ACHN (cell line): ENCODE results near the gene GCC1.
"Not testable (repeated sequence)": the region's sequence is repeated elsewhere in the genome, so short reads cannot be mapped to it uniquely, and the experiment has no call there.

Source experiments
- DNase-seq: peaks from one replicate; pipeline ENCODE4 v3.0.0-alpha.2; 2015
- in situ Hi-C: cut with HindIII; loops from 2 replicates; pipeline ENCODE4 v1.10.0; 2017; ENCODE audit warnings: low sequenced_read_pairs, low pct_ligation_motif_present, low pct_unique_long_range_greater_than_20kb

Gene GCC1

GRCh38 chr7:127591591-127591990, 6.2 kb upstream of the GCC1 start:
- in situ Hi-C loops, result no loop called here
- DNase-seq, result no peak

GRCh38 chr7:127591189-127591588, 5.8 kb upstream of the GCC1 start:
- in situ Hi-C loops, result no loop called here
- no peak for DNase-seq

GRCh38 chr7:127589896-127590295, 4.5 kb upstream of the GCC1 start:
- DNase-seq, result no peak
- in situ Hi-C loops, result no loop called here

- peak; percentile 69 for DNase-seq
- in situ Hi-C loops, result no loop called here
These were observed 3.5 kb upstream of the GCC1 start for GRCh38 chr7:127588697-127589482.

- DNase-seq, result peak; percentile 91
- in situ Hi-C loops, result no loop called here
These were observed 2.8 kb upstream of the GCC1 start, which contains the start of gene ARF5 for GRCh38 chr7:127588019-127588696. ARF5 (plus strand) TSS chr7:127588411; CDS start chr7:127588499, 88 bp downstream.

GRCh38 chr7:127587663-127588018, 2.2 kb upstream of the GCC1 start:
- DNase-seq, result no peak
- in situ Hi-C loops, result no loop called here

GRCh38 chr7:127586346-127586745, 950 bp upstream of the GCC1 start:
- in situ Hi-C loops, result no loop called here

GRCh38 chr7:127584648-127585043, 750 bp downstream of the GCC1 start:
- DNase-seq, result no peak
- in situ Hi-C loops, result no loop called here

More at GRCh38 chr7:127586346-127586745, 950 bp upstream of the GCC1 start:
- DNase-seq, result no peak

- no peak for DNase-seq
- in situ Hi-C loops, result no loop called here
These were observed 3.0 kb downstream of the GCC1 start for GRCh38 chr7:127582361-127582760.

GRCh38 chr7:127581716-127582115, 3.7 kb downstream of the GCC1 start:
- no peak for DNase-seq
- in situ Hi-C loops, result no loop called here

GRCh38 chr7:127580612-127581011, 4.8 kb downstream of the GCC1 start:
- in situ Hi-C loops, result no loop called here
- no peak for DNase-seq

- no peak for DNase-seq
- in situ Hi-C loops, result no loop called here
These were observed 6.6 kb downstream of the GCC1 start for GRCh38 chr7:127578711-127579275.

GRCh38 chr7:127578036-127578684, 7.2 kb downstream of the GCC1 start:
- in situ Hi-C loops, result no loop called here
- DNase-seq, result peak; percentile 35

- DNase-seq, result no peak
- in situ Hi-C loops, result no loop called here
These were observed 13.5 kb downstream of the GCC1 start for GRCh38 chr7:127571741-127572505.

- in situ Hi-C loops, result not testable (repeated sequence)
These were observed 17.4 kb downstream of the GCC1 start for GRCh38 chr7:127568034-127568433.

GRCh38 chr7:127566242-127566641, 19.2 kb downstream of the GCC1 start:
- in situ Hi-C loops, result no loop called here
- no peak for DNase-seq

More at GRCh38 chr7:127568034-127568433, 17.4 kb downstream of the GCC1 start:
- DNase-seq, result not testable (repeated sequence)

- in situ Hi-C loops, result no loop called here
- no peak for DNase-seq
These were observed 27.6 kb downstream of the GCC1 start for GRCh38 chr7:127557803-127558202.

- in situ Hi-C loops, result no loop called here
- no peak for DNase-seq
These were observed 29.0 kb downstream of the GCC1 start for GRCh38 chr7:127556404-127556803.
